ACHN (cell line): ENCODE results near the gene NUDT4.
A peak's percentile ranks its signal among the peaks of the same experiment; 100 is the strongest.
"Not testable (repeated sequence)": the region's sequence is repeated elsewhere in the genome, so short reads cannot be mapped to it uniquely, and the experiment has no call there.

Source experiments
- DNase-seq: peaks from one replicate; pipeline ENCODE4 v3.0.0-alpha.2; 2015
- in situ Hi-C: cut with HindIII; loops from 2 replicates; pipeline ENCODE4 v1.10.0; 2017; ENCODE audit warnings: low sequenced_read_pairs, low pct_ligation_motif_present, low pct_unique_long_range_greater_than_20kb

Gene NUDT4

DNA sequence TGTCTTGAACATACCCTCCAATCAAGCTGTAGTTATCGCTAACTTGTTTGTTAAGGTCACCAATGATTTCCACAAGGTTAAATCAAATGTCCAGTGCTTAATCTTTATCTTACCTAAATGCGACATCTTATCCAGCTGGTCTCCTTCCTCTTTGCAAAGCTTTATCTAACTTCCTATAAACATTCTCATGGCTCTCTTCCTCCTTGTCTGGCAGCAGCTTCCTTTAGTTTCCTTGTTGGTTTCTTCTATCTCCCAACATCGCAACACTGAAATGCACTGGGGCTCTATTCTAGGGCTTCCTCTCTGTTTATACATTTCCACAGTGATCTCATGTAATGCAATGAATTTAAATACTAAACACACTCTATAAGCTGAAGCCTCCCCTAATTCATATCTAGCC is 35.3 kb downstream of the NUDT4 start:
- in situ Hi-C loops = no loop called here

DNA sequence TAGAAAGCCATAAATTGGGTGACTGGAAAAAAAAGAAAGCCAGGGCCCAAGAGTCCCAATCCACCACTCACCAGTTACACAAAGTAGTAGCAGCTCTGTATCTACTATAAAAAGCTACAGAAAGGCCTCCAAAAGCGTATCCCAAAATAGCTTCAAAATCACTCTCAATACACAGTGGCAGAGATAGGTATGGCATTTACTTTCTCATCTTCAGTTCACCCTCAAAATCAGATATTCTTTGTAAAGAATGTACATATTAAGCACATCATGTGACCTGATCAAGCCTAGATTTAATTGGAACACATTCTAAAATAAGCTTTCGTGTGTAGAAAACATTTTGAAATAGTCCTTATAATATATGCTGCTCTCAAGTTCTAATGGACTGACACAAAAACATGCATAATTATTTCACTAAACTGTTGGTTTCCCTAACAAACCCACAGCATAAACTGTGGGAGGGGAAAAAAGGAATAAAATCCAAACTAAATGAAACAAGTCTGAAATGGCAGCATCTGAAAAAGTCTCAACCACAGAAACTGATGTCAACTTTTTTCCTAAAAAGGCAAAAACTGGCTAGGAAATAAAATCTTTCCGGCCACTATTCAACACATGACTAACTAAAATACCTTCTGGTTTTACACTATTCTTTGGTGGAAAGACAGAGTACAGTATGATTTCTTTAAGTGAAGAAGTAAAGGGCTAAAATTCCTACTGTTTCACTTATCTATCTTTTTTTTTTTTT is 38.2 kb downstream of the NUDT4 start:
- no peak for DNase-seq
- in situ Hi-C loops = no loop called here

More for the DNA sequence above, 35.3 kb downstream of the NUDT4 start:
- DNase-seq = no peak

DNA sequence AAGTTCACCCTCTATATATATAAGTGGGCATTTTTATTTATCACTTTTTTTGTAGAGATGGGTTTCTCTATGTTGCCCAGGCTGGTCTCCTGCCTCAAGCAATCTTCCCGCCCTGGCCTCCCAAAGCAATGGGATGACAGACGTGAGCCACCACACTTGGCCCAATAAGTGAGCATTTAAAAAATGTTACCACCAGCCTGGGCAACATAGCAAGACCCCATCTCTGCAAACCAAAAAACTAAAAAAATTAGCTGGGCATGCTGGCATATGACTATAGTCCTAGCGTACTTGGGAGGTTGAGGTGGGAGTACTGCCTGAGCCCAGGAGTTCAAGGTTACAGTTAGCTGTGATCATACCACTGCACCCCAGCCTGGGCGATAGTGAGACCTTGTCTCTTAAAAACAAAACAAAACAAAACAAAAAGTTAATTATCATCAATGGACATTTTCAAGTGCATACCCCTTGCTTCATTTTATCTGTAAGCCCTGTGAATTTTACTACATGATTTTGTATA is 40.3 kb downstream of the NUDT4 start:
- no peak for DNase-seq
- in situ Hi-C loops = no loop called here

DNA sequence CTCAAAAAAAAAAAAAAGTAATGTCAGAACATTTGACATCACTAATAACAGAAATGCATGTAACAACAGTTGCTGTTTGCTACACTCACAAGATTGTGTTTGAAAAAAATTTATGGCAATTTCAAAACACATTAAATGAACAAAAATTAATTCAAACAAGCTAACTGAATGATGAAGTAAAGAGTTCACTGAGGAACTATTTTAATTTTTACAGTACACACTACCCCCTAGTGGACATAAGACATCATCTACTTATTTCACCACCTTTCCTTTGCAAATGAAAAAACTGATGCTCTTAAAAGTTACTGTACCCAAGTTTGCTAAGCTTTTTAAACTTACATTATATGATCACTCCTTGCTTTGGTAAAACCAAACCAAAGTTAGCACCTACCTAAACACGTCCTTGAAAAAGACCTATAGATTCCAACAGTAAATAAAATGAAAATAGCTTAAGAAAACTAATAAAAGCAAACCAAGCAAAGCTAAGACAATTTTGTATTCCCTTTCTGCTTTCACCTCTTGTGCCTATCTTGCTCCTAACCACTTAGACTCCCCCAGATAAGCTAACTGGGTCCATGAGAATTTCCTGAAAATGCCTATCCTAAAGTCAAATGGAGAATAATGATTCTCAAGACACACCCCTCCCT is 41.8 kb downstream of the NUDT4 start:
- DNase-seq = peak; percentile 76
- in situ Hi-C loops = no loop called here

DNA sequence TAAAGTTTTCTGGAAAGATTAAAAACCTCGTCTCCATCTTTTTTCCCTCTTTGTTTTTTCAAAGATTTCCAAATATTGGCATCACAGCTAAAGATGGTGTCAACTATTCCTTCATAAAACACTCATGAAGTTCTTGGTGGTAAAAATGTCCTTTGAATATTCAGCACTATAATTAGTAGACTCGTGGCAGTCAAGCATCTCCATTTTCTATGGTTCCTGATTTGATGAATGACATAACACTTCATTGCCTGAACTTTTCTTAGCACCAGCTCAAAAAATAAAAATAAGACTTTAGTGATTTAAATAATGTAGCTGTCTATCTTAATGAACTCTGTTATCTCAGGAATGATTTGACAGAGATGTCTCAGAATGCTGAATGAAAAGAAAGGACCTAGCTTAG is 44.3 kb downstream of the NUDT4 start:
- in situ Hi-C loops = no loop called here
- no peak for DNase-seq

DNA sequence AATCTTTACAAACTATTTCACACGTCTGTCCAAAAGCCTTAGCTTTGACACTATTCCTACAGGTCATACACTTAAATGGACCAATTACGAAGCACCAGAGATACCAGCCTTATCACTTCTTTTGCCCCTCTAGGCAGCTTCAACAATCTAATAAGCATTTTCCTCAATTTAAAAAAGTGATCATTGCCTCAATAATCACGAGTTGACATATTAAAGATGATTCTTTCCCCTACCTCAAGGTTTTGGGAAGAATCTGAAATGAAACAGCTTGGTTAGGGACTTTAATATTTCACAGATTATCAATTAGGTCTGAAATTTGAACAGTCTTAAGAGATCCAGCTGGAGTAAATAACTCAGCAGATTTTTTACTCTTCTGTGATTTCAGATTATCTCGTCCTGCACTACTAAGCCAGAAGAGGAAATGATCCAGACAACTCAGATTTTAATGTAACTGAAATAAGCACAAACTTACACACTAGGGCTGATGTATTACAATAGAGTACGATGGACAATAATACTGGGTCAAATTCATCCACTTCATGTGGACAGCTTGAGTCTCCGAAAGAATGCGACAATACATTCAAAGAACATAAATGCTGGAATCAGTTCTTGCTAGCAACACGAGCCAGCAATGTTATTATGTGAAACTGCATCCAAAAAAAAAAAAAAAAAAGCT is 48.1 kb downstream of the NUDT4 start:
- in situ Hi-C loops = no loop called here

DNA sequence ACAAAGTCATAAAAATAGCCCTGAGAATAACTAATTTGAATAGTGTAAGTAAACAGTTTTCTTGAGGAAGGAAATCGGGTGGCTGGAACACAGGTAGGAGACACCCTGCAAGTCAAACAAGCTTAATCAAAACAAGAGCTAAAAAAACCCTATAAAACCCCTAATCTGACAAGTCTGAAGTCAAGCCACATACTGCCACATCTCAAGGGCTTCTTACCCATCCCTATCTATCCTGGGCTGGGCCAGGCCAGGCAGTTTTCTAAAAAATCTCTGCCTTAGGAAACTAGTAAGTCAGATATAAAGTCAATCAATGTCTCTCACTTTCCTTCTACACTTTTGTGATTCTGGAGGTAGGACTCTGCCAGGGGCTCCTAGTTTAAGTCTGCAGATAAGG is 48.7 kb downstream of the NUDT4 start:
- in situ Hi-C loops = no loop called here
- no peak for DNase-seq

More for the DNA sequence above, 48.1 kb downstream of the NUDT4 start:
- no peak for DNase-seq

DNA sequence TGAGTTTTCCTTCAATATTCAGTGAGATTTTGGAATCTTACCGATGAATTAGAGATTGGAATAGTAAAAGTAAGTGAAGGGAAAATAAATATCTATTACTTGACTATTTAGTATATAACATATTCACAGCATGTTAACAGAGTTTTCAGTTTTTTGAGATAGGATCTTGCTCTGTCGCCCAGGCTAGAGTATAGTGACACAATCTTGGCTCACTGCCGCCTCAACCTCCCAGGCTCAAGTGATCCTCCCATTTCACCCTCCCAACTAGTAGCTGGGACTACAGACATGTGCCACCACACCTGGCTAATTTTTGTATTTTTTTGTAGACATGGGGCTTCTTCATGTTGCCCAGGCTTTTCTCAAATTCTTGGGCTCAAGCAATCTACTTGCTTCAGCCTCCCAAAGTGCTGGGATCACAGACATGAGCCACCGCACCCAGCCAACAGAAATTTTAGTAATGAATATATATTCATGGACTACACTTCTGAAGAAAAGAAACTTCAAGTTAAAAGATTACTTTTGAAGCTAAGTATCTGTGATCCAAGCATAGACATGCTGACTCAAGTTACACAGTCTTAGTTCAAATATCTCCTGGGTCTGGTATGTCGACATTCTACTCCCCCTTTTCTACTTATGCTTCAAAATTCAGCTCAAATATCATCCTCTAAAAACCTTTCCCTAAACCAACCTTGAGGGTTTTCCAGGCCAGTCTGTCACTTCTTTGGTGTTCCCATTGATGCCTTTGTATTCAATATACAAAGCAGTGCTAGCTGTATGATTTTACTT is 50.2 kb downstream of the NUDT4 start:
- DNase-seq = no peak
- in situ Hi-C loops = no loop called here

DNA sequence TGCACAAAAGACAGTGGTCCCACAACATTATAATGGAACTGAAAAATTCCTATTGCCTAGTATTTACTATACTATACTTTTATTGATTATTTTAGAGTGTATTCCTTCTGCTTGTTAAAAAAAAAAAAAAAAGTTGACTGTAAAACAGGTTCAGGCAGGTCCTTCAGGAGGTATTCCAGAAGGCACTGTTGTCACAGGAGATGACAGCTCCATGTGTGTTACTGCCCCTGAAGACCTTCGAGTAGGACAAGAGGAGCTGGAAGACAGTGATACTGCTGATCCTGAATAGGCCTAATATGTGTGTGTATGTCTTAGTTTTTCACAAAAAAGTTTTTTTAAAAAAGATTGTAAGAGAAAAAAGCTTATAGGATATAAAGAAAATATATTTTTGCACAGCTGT is 51.7 kb downstream of the NUDT4 start:
- in situ Hi-C loops = no loop called here
- DNase-seq = no peak

DNA sequence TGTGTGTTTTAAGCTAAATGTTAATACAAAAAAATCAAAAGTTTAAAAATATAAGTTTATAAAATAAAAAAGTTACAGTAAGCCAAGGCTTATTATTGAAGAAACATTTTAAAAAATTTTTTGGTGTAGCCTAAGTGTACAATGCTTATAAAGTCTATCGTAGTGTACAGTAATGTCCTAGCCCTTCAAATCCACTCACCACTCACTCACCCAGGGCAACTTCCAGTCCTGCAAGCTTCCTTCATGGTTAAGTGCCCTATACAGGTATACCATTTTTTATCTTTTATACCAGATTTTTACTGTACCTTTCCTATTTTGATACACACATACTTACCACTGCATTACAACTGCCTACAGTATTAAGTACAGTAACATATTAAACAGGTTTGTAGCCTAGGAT is 52.1 kb downstream of the NUDT4 start:
- in situ Hi-C loops = no loop called here
- no peak for DNase-seq

DNA sequence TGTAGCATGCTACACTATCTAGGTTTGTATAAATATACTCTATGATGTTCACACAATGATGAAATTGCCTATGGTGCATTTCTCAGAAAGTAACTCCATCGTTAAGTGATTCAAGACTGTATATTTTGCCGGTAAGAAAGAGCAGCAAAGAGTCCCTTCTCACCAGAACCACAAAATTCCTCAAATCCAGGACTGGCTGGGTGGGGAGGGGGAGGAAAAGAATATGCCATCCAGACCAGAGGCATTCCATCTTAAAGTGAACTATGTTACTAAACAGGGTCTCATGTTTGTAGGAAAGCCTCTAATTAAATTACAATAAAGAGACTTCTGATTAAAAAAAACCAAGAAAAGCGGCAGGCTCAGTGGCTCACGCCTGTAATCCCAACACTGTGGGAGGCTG is 52.6 kb downstream of the NUDT4 start:
- DNase-seq = no peak
- in situ Hi-C loops = no loop called here

DNA sequence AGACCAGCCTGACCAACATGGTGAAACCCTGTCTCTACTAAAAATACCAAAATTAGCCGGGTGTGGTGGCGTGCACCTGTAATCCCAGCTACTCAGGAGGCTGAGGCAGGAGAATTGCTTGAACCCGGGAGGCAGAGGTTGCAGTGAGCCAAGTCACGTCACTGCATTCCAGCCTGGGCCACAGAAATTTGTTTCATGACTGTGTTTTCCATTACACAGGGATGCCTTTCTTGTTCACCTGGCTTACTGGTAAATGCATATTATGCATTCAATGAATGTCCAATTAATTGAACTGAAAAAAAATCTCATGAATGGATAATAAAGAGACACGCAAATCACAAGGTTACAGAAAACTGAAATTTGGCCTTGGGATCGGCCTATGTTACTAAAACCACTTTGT is 54.3 kb downstream of the NUDT4 start:
- DNase-seq, in situ Hi-C loops: not testable (repeated sequence)

DNA sequence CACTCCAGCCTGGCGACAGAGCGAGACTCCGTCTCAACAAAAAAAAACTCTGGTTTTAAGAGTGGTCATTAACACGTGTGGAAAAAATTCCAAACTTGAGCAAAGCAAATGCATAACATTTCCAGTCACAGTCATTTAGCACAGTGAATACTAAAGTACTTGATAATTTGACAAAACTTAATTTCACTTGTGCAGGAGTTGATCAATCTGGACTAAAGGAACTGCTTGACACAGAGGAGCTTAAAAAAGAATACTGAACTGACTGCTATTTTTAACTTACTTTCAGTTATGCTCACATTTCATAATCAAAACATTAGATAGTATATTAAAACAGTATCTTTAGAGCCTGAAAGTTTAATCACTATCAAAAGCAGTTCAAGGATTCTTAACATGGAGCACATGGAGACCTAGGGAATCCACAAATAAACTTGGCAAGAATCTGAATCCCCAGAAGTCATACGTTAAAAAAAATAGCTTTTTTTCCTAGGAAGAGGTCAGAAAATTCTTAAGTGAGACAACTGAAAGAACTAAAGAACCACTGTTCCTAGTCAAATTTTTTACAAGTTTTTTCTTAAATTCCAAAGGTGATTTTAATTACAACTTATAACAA is 56.6 kb downstream of the NUDT4 start:
- in situ Hi-C loops = no loop called here
- no peak for DNase-seq

DNA sequence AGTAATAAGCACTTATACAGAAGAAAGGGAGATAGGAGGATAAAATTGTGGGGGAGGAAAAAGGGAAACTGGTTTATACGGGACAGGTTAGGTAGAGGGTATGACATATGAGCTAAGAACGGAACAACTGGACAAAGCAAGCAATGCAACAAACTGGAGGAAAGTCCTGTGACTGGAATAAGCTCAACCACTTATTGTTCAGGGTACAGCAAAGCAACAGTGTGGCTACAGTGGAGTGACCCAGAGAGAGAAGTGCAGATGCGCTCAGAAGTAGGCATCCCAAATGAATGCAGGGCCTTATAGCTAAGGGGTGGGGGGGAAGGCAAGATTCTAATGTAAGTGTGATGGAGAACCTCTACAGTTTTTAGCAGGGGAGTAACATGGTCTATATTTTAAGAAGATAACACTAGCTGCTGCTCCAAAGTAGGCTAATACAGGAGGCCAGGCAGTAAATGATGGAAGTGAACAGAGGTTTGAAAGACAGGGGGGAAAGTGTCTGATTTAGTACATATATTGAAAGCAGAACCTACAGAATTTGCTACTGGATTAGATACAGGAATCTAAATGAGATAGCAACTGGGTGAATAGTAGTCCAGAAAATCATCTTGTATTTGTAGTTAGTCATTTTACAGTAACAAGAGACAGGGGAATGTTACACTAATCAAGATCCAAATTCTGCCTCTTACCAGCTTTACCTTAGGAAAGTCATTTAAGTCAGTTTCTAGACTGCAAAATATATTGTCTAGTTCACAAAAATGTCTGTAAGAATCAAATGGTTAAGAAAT is 60.7 kb downstream of the NUDT4 start:
- in situ Hi-C loops = no loop called here
- no peak for DNase-seq

DNA sequence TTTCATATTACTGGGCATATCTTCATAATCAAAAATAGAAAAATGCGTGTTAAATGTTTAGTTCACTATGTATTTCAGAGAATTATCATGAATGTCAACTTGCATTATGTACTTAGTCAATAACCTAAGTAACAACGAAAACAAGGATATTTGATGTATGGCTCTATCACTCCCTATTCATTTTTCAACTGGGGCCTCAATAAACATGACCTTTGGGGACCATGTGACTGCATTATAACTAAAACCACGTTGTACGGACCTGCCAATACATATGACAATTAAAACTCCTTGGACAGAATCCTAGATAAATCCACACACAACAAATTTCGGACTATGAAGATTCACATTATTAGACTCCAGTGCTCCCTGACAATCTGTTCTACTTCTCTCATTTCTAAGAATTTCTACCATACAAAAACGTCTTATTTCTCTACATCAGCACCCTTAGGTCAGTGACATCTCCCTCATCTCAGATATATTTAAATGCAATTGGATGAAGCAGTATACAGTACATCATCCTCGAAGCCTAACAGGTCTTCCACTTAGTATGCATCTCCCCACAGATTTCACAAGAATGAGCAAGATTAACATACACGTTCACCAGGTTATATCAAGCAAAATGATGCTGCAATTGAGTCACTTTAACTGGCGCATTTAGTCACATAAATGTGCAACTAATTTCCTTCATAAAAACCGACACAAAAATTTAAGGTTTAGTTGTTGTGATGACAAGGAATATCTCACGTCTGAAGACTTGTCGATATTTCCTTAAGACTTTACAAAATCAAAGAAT is 62.5 kb downstream of the NUDT4 start:
- in situ Hi-C loops = no loop called here
- peak; percentile 21 for DNase-seq

DNA sequence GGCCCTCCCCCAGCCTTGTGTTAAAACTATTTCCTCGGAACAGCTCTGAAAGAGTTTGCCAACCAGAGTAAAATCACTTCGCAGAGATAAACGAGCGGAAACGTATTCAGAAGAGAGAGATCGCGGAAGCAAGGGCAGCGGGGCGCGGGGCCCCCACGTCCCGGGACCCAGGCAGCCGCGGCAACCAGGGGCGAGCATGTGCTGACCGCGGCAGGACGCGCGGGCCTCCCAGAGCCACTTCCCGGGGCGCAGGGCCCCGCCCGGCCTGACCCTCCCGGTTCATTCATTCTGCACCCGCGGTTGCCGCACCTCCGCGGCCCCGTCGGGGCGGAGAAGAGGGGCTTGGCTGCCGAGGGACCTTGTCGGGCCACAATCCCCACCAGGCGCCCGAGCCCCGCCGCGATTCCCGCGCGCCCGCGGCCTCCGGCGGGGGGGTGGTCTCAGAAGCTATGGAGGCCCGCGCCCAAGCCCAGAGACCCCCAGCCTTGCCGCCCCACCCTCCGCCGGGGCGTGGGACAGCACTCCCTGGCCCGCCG is 63.4 kb downstream of the NUDT4 start:
- in situ Hi-C loops = no loop called here
- peak; percentile 55 for DNase-seq
